Mucosa of descending colon (tissue), 3 donors: ENCODE measurements around the gene GABRB2. TPM values are rescaled to one million over a fixed set of nuclear protein-coding genes. Genes with fewer than 3 reads are reported as not detected.

Source experiments
- ATAC-seq: fragments of 200-7000 bp; cut with Tn5 transposase; one replicate; pipeline ENCODE4 v1.9.1; 2020; ENCODE audit warnings: mild to moderate bottlenecking, moderate library complexity
- DNase-seq, 3 donors: peaks; one replicate each; pipeline ENCODE4 v3.0.0-alpha.2; 2020
- H3K36me3 ChIP-seq: fragments of 200-600 bp; one replicate; pipeline ENCODE4 v1.8.0; 2021; ENCODE audit warnings: low read depth, mild to moderate bottlenecking
- H3K4me1 ChIP-seq: fragments of 200-600 bp; one replicate; pipeline ENCODE4 v1.8.0; 2021; ENCODE audit warnings: low read depth, mild to moderate bottlenecking
- H3K4me3 ChIP-seq: fragments of 200-600 bp; one replicate; pipeline ENCODE4 v1.8.0; 2021; ENCODE audit warnings: mild to moderate bottlenecking
- H3K9me3 ChIP-seq: fragments of 200-600 bp; one replicate; pipeline ENCODE4 v1.8.0; 2021; ENCODE audit warnings: mild to moderate bottlenecking
- intact Hi-C, 2 donors: fragments of 100-400 bp; cut with DNase I in 1 of 2; cut with micrococcal nuclease in 1 of 2; formaldehyde crosslinking; loops; one replicate each; pipeline versions ENCODE4 v1.11.0 to v1.11.1; 2022; cut with DNase I, micrococcal nuclease
- total RNA-seq, 3 donors: library from RNA; stranded (reverse); fragmentation: NEBNext Ultra II Directional in 2 of 3; extraction: Animal tissue kit (Norgen Biotek cat#: 25700) in 2 of 3; gene quantifications; one replicate each; pipeline versions ENCODE4 v1.2.1 to v1.2.4, GENCODE V29; 2021 to 2023
- TF ChIP-seq, protein P1 (sequence below): fragments of 200-600 bp; IDR thresholded peaks from one replicate; pipeline ENCODE4 v1.8.0; 2022; ENCODE audit warnings: antibody characterized with exemption, mild to moderate bottlenecking
- donor health status: DM: no; HTN: no; CAD: no; lungs with moderate emphysema.
- donor health status: DM: no; HTN: no; CAD: no.
- donor health status: DM: no; HTN: yes; CAD: no.

The GABRB2 gene
- total RNA-seq, 3 donors from 2014 or later, result 0.44 to 2.1 (median 2.0) TPM

DNA sequence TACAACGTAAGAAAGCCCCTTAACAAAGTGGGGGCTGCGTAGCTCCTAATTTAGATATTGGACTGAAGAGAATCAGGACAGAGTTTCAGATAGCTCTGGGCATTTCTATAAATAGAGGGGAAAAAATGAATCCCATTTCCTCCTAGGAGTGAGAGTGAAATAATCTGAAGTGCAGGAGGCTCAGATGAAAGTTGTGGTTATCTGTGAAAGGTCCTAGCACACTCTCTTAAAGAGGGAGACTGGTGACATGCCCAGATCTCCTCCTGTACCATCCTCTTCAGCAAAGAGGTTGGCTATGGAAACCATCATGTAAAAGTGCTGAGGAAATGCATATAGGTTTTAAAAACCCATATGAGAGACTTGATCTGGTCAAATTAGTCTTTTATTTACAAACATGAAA lies 143.4 kb downstream of the GABRB2 start:
- intact Hi-C loops, result no loop called here
- Histone ChIP-seq H3K9me3 (no peaks in the 10 kb centered on the region), H3K36me3 (no peaks in the 10 kb centered on the region), H3K4me1 (no peaks in the 10 kb centered on the region), H3K4me3 (no peak overlapping the region)
- DNase-seq (no peak), ATAC-seq (no peak)
- TF ChIP-seq, protein P1, sequence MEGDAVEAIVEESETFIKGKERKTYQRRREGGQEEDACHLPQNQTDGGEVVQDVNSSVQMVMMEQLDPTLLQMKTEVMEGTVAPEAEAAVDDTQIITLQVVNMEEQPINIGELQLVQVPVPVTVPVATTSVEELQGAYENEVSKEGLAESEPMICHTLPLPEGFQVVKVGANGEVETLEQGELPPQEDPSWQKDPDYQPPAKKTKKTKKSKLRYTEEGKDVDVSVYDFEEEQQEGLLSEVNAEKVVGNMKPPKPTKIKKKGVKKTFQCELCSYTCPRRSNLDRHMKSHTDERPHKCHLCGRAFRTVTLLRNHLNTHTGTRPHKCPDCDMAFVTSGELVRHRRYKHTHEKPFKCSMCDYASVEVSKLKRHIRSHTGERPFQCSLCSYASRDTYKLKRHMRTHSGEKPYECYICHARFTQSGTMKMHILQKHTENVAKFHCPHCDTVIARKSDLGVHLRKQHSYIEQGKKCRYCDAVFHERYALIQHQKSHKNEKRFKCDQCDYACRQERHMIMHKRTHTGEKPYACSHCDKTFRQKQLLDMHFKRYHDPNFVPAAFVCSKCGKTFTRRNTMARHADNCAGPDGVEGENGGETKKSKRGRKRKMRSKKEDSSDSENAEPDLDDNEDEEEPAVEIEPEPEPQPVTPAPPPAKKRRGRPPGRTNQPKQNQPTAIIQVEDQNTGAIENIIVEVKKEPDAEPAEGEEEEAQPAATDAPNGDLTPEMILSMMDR, result no peak

DNA sequence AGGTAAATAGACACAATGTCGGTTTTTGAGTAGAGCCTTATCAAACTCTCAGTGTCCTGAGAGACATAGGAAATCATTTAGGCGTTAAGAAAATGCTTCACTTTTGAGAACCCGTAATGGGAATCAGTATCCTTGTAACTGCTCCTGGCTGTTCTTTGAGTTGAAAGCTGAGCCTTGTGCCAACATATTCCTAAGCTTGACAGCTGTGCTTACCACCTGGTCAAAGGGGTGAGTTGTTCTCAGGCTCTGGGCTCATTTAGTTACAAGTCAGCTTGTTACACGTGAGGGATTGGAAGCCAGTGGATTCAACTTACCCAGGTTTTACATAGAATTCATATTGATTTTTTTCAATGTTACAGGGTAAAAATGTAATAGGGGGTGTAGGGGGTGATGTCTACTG lies 145.9 kb downstream of the GABRB2 start:
- Histone ChIP-seq H3K36me3 (no peaks in the 10 kb centered on the region), H3K4me1 (no peaks in the 10 kb centered on the region), H3K9me3 (no peaks in the 10 kb centered on the region), H3K4me3 (no peak overlapping the region)
- TF ChIP-seq, protein P1, result no peak
- peak; percentile 24 for ATAC-seq
- DNase-seq, result no peak
- intact Hi-C loops, result no loop called here

DNA sequence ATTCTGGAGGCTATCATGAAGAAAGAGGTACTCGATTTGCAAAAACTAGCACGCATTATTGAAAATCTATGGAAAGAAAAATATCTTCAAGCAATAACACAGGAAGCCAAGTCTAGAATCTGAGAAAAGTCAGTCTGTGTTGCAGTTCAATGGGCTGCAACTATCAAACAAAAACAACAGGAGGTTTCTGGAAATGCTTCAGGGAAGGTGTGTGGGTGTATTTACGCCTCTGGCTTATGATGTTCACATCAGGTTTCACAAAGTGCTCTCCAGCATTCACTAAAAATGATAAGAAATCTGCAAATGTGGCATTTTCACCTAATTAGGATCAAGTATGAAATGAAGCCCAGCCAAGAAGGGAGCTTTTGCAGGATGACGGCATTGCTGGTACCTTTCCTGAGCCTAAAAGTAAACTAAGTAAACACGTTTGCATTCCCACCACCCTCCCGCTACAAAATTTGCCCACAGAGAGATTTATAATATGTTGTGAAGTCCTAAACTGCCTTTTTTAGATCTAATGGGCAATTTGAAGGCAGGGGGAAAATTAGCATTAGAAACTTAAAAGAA lies 146.4 kb downstream of the GABRB2 start:
- TF ChIP-seq, protein P1, result no peak
- no peak for ATAC-seq
- Histone ChIP-seq H3K4me1 (no peaks in the 10 kb centered on the region), H3K36me3 (no peaks in the 10 kb centered on the region), H3K4me3 (no peak overlapping the region), H3K9me3 (no peaks in the 10 kb centered on the region)
- intact Hi-C loops, result no loop called here
- DNase-seq, result no peak

DNA sequence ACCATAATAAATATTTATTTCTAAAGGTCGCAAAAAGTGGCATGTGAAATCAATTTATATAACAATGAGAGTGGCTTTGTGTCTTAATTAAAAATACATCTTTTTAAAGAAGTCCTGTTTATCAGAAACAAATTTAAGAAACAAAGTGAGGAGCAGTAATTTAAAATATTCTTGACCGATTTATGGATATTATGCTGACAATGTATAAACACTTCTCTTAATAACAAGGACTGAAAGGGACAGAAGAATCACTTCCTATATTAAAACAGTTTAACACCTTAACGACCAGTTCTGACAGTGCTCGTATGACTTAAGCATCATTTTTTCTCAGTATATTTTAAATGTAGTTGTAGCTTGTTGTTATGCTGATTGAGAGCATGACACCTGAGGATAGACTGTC lies 149.1 kb downstream of the GABRB2 start:
- TF ChIP-seq, protein P1, result no peak
- intact Hi-C loops, result no loop called here

DNA sequence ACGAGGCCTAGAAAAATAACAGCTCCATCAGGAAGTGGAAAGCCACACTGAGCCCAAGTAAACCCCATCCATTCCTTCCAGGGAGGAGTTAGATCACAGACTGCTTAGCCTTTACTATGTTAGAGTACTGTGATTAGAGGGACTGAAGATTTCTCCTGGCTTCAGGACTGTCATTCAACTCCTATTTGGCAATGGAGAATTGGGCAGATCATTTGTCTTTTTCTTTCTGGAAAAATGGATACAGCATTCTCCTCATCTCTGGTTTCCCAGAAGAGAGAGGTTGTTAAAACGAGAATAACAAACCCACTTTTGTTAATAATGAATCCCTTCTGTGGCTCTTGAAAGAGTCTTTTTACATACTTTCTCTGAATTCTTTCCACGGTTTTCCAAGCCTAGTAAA lies 150.4 kb downstream of the GABRB2 start:
- DNase-seq (no peak), ATAC-seq (no peak)
- Histone ChIP-seq H3K4me1 (no peaks in the 10 kb centered on the region), H3K36me3 (no peaks in the 10 kb centered on the region), H3K9me3 (no peaks in the 10 kb centered on the region), H3K4me3 (no peak overlapping the region)
- TF ChIP-seq, protein P1, result no peak
- intact Hi-C loops, result no loop called here

More for the DNA sequence above, 149.1 kb downstream of the GABRB2 start:
- no peak overlapping the region for H3K4me3 ChIP-seq
- no peaks in the 10 kb centered on the region for H3K9me3 ChIP-seq
- no peaks in the 10 kb centered on the region for H3K36me3 ChIP-seq
- no peaks in the 10 kb centered on the region for H3K4me1 ChIP-seq
- DNase-seq (no peak), ATAC-seq (no peak)

DNA sequence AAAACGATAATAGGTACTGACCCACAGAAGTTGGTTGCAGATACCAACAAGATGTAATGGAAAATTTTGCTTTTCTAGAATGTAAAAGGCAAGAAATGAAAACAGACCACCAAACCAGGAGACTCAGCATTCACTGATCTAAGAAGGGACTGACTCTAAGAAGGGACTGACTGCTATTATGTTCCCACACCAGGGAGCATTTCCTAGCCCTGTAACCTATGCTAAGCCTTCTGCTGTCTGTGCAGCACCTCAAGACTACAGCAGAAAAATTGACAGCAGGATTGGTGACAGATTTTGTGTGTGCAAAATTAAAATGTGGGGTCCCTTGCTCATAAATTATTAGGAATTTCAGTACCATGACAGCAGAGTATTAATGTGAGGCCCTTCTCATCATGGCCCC lies 154.8 kb downstream of the GABRB2 start:
- intact Hi-C loops, result no loop called here
- Histone ChIP-seq H3K4me1 (no peaks in the 10 kb centered on the region), H3K9me3 (no peaks in the 10 kb centered on the region), H3K36me3 (no peaks in the 10 kb centered on the region), H3K4me3 (no peak overlapping the region)
- no peak for DNase-seq
- ATAC-seq, result no peak
- TF ChIP-seq, protein P1, result no peak
